Lower leg skin (tissue), 4 donors: ENCODE measurements around the gene SLC39A11. TPM values are rescaled to one million over a fixed set of nuclear protein-coding genes. Genes with fewer than 3 reads are reported as not detected.

Source experiments
- DNase-seq, 2 donors: peaks; one replicate each; pipeline ENCODE4 v3.0.0-alpha.2; 2019; ENCODE audit warnings: low spot score in 2 of 2
- H3K4me3 ChIP-seq: fragments of 200-600 bp; sonication (generic); 2 replicates; pipeline ENCODE4 v1.5.1; 2017; ENCODE audit warnings: mild to moderate bottlenecking, low read depth; ENCODE audit not compliant: poor library complexity, severe bottlenecking
- CTCF ChIP-seq, 3 donors: fragments of 450-650 bp; IDR thresholded peaks; one replicate each; pipeline ENCODE4 v1.5.1; 2016; ENCODE audit warnings: antibody characterized with exemption in 3 of 3, mild to moderate bottlenecking in 3 of 3, moderate library complexity in 2 of 3
- POLR2A ChIP-seq, 2 donors: fragments of 450-650 bp; IDR thresholded peaks; one replicate each; pipeline ENCODE4 v1.6.1; 2016 to 2017; ENCODE audit warnings: antibody characterized with exemption in 2 of 2, mild to moderate bottlenecking in 1 of 2, moderate library complexity in 1 of 2
- WGBS, 2 donors: methylation state at CpG; one replicate each; pipeline ENCODE4 v1.1.5; 2018; 5-methylcytosine and 5-hydroxymethylcytosine counted together
- intact Hi-C: fragments of 100-400 bp; cut with DNase I; formaldehyde crosslinking; loops from one replicate; pipeline ENCODE4 v1.15.0; 2023; ENCODE audit warnings: low total_unique reads
- total RNA-seq, 4 donors: library from RNA; depleted of rRNA; stranded (reverse); fragments of >200 nt; gene quantifications; one replicate each; pipeline ENCODE4 v1.1.0, GENCODE V29; 2016

SLC39A11 gene
- total RNA-seq, 4 donors from 2014 or later: 41.6 to 59.0 (median 47.1) TPM

- intact Hi-C loops: loop anchor here (10.0 kb wide), 1 partner anchor 642 kb away; no protein-coding TSS in a partner anchor
- no peak overlapping the region for H3K4me3 ChIP-seq
- 91 to 92% methylated on average over 8 of the region's 8 CpGs for WGBS, 2 donors
- no peak for TF ChIP-seq CTCF (IDR thresholded peaks at IDR 0.05)
- no peak for TF ChIP-seq POLR2A (IDR thresholded peaks at IDR 0.05)
- no peak for DNase-seq
Observed at GRCh38 chr17:72732893-72733618, 359.4 kb downstream of the SLC39A11 start.

- 74% methylated on average over 7 of the region's 7 CpGs for WGBS, 2 donors
- H3K4me3 ChIP-seq: no peak overlapping the region
- no peak for DNase-seq
- no peak for TF ChIP-seq POLR2A (IDR thresholded peaks at IDR 0.05)
- no peak for TF ChIP-seq CTCF (IDR thresholded peaks at IDR 0.05)
- intact Hi-C loops: loop anchor here (10.0 kb wide), 1 partner anchor 645 kb away; no protein-coding TSS in a partner anchor
Observed at GRCh38 chr17:72730077-72730476, 362.4 kb downstream of the SLC39A11 start.

GRCh38 chr17:72726936-72727335 is 365.6 kb downstream of the SLC39A11 start:
- 78 to 81% methylated on average over 9 of the region's 9 CpGs for WGBS, 2 donors
- intact Hi-C loops: loop anchor here (10.0 kb wide), 2 partner anchors 162 to 428 kb away; no protein-coding TSS in a partner anchor
- no peak for DNase-seq
- H3K4me3 ChIP-seq: no peak overlapping the region
- no peak for TF ChIP-seq POLR2A (IDR thresholded peaks at IDR 0.05)
- no peak for TF ChIP-seq CTCF (IDR thresholded peaks at IDR 0.05)

- intact Hi-C loops: loop anchor here (10.0 kb wide), 2 partner anchors 161 to 429 kb away; no protein-coding TSS in a partner anchor
- H3K4me3 ChIP-seq: no peak overlapping the region
- 22 to 28% methylated on average over 10 of the region's 10 CpGs for WGBS, 2 donors
- TF ChIP-seq POLR2A (IDR thresholded peaks at IDR 0.05) (no peak), CTCF (IDR thresholded peaks at IDR 0.05) (peak in 1 of 3 donors; percentile 71)
- DNase-seq: peak in 1 of 2 donors; percentile 30
Observed at GRCh38 chr17:72725433-72726068, 366.9 kb downstream of the SLC39A11 start.

- TF ChIP-seq CTCF (IDR thresholded peaks at IDR 0.05) (no peak), POLR2A (IDR thresholded peaks at IDR 0.05) (no peak)
- no peak overlapping the region for H3K4me3 ChIP-seq
- intact Hi-C loops: loop anchor here (10.0 kb wide), 2 partner anchors 159 to 431 kb away; no protein-coding TSS in a partner anchor
Observed at GRCh38 chr17:72724267-72724666, 368.2 kb downstream of the SLC39A11 start.

More at GRCh38 chr17:72724267-72724666, 368.2 kb downstream of the SLC39A11 start:
- no peak for DNase-seq
- 74 to 78% methylated on average over 2 of the region's 2 CpGs for WGBS, 2 donors
